ENCODE results near the gene ULK3.

DNA sequence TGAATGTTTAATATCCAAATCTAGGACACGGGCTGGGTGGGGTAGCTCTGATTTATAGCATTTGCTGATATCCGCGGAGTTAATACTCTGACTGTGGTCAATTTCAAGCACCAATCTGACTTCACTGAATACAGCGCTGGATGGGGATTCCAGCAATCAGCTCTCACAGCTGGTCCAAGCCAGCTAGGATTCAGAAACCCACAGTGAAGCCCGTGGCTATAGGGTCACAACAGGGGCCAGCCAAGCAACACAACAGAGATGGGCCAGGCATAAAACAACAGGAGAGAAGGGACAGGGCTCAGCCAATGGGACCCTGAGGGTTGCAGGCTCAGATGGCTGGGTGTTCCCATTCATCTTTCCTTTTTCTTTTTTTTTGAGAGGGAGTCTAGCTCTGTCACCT lies 35.7 kb downstream of the ULK3 start:
- TF ChIP-seq POLR2A (IDR thresholded peaks at IDR 0.05): no peak
- TF ChIP-seq, protein P1, sequence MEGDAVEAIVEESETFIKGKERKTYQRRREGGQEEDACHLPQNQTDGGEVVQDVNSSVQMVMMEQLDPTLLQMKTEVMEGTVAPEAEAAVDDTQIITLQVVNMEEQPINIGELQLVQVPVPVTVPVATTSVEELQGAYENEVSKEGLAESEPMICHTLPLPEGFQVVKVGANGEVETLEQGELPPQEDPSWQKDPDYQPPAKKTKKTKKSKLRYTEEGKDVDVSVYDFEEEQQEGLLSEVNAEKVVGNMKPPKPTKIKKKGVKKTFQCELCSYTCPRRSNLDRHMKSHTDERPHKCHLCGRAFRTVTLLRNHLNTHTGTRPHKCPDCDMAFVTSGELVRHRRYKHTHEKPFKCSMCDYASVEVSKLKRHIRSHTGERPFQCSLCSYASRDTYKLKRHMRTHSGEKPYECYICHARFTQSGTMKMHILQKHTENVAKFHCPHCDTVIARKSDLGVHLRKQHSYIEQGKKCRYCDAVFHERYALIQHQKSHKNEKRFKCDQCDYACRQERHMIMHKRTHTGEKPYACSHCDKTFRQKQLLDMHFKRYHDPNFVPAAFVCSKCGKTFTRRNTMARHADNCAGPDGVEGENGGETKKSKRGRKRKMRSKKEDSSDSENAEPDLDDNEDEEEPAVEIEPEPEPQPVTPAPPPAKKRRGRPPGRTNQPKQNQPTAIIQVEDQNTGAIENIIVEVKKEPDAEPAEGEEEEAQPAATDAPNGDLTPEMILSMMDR (IDR thresholded peaks at IDR 0.05): no peak
